HCT116 (cell line): Measurements from ENCODE around the gene CHST14.

ENCODE experiments used
- CEBPB ChIP-seq: IDR thresholded peaks from 2 replicates; pipeline ENCODE4 v1.6.1; 2012; ENCODE audit warnings: low read depth
- EZH2 ChIP-seq: fragments of 200-600 bp; sonication (generic); IDR thresholded peaks from 2 replicates; pipeline ENCODE4 v1.6.1; 2017; ENCODE audit warnings: antibody characterized with exemption, mixed run types
- EZH2phosphoT487 ChIP-seq: fragments of 200-600 bp; IDR thresholded peaks from 2 replicates; pipeline ENCODE4 v1.6.1; 2018; ENCODE audit warnings: antibody characterized with exemption, borderline replicate concordance
- JUND ChIP-seq: IDR thresholded peaks from 2 replicates; pipeline ENCODE4 v1.6.1; 2012
- POLR2A ChIP-seq: IDR thresholded peaks from 2 replicates; pipeline ENCODE4 v1.7.0; 2011; ENCODE audit warnings: borderline replicate concordance; ENCODE audit not compliant: insufficient read depth, insufficient read length; ENCODE audit errors: extremely low read depth
- POLR2AphosphoS5 ChIP-seq: IDR thresholded peaks from 2 replicates; pipeline ENCODE4 v1.6.1; 2011; ENCODE audit warnings: mild to moderate bottlenecking, low read depth, low read length, moderate library complexity
- SRF ChIP-seq: IDR thresholded peaks from 2 replicates; pipeline ENCODE4 v1.6.1; 2012; ENCODE audit warnings: low read depth
- TF ChIP-seq, protein P1 (sequence below), 3 experiments: fragments of 200-600 bp in 1 of 3; sonication (generic) in 1 of 3; IDR thresholded peaks in 2 of 3; conservative IDR thresholded peaks in 1 of 3; 2 replicates each; pipeline ENCODE4 v1.5.1; 2012 to 2017; ENCODE audit warnings: low read depth in 2 of 3, low read length in 2 of 3, antibody characterized with exemption in 1 of 3, borderline replicate concordance in 1 of 3, control low read depth in 1 of 3, mild to moderate bottlenecking in 1 of 3, mixed read lengths in 1 of 3, mixed run types in 1 of 3, moderate library complexity in 1 of 3; ENCODE audit not compliant: insufficient read depth in 1 of 3
- TF ChIP-seq, protein P2 (sequence below): IDR thresholded peaks from 2 replicates; pipeline ENCODE4 v1.6.1; 2012; ENCODE audit warnings: low read depth

DNA sequence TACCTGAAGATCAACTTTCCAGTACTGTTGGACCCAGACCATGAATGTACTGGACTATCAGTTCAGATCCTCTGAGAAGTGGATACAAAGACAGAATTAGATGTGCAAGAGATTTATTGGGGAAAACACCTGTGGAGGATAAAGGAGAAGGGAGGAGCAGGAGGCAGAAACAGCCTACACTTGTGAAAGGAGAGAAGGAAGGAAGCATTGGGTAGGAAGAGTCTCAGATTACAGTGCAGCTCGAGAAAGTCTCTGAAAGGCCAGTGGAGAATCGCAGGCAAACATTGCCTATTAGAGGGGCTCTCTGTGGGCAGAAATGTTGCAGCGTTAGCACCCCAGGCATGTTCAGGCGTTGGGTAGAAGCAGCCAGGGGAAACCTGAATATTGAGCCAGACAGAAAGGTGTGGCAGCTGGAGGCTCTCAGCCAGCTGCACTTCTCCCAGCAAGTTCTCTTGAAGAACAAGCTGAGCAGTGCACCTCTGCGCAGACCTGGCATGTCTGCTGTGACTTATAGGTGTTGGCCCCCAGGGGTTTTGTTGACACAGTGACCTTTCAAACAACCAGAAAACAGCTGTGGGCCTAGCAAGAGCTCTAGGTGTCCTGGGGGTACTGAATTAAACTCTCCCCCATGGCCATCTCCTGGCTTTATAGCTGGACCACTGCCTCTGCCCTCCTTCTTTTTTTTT lies 7.0 kb downstream of the CHST14 start:
- TF ChIP-seq, protein P1, sequence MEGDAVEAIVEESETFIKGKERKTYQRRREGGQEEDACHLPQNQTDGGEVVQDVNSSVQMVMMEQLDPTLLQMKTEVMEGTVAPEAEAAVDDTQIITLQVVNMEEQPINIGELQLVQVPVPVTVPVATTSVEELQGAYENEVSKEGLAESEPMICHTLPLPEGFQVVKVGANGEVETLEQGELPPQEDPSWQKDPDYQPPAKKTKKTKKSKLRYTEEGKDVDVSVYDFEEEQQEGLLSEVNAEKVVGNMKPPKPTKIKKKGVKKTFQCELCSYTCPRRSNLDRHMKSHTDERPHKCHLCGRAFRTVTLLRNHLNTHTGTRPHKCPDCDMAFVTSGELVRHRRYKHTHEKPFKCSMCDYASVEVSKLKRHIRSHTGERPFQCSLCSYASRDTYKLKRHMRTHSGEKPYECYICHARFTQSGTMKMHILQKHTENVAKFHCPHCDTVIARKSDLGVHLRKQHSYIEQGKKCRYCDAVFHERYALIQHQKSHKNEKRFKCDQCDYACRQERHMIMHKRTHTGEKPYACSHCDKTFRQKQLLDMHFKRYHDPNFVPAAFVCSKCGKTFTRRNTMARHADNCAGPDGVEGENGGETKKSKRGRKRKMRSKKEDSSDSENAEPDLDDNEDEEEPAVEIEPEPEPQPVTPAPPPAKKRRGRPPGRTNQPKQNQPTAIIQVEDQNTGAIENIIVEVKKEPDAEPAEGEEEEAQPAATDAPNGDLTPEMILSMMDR (IDR thresholded peaks at IDR 0.05 in 2 of 3, conservative IDR thresholded peaks at IDR 0.05 in 1 of 3; ENCODE audit: borderline replicate concordance in 1 of 3, insufficient read depth in 1 of 3, low read depth in 2 of 3, low read length in 2 of 3) = no peak
- no peak for TF ChIP-seq POLR2A
- TF ChIP-seq SRF = no peak
- TF ChIP-seq JUND = no peak
- TF ChIP-seq EZH2 = no peak
- no peak for TF ChIP-seq POLR2AphosphoS5
- no peak for TF ChIP-seq EZH2phosphoT487
- TF ChIP-seq CEBPB = no peak
- TF ChIP-seq, protein P2, sequence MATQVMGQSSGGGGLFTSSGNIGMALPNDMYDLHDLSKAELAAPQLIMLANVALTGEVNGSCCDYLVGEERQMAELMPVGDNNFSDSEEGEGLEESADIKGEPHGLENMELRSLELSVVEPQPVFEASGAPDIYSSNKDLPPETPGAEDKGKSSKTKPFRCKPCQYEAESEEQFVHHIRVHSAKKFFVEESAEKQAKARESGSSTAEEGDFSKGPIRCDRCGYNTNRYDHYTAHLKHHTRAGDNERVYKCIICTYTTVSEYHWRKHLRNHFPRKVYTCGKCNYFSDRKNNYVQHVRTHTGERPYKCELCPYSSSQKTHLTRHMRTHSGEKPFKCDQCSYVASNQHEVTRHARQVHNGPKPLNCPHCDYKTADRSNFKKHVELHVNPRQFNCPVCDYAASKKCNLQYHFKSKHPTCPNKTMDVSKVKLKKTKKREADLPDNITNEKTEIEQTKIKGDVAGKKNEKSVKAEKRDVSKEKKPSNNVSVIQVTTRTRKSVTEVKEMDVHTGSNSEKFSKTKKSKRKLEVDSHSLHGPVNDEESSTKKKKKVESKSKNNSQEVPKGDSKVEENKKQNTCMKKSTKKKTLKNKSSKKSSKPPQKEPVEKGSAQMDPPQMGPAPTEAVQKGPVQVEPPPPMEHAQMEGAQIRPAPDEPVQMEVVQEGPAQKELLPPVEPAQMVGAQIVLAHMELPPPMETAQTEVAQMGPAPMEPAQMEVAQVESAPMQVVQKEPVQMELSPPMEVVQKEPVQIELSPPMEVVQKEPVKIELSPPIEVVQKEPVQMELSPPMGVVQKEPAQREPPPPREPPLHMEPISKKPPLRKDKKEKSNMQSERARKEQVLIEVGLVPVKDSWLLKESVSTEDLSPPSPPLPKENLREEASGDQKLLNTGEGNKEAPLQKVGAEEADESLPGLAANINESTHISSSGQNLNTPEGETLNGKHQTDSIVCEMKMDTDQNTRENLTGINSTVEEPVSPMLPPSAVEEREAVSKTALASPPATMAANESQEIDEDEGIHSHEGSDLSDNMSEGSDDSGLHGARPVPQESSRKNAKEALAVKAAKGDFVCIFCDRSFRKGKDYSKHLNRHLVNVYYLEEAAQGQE = no peak
